Transverse colon (tissue), 4 donors: ENCODE data around the gene MAPKAP1.

ENCODE experiments used
- CTCF ChIP-seq, 5 experiments: fragments of 200-600 bp in 3 of 5; fragments of 450-650 bp in 2 of 5; sonication (generic) in 3 of 5; IDR thresholded peaks; 1 replicate in 2 of 5; 2 replicates in 3 of 5; pipeline ENCODE4 v1.5.1; 2016 to 2017; ENCODE audit warnings: antibody characterized with exemption in 5 of 5, inconsistent platforms in 3 of 5, mild to moderate bottlenecking in 2 of 5, moderate library complexity in 1 of 5
- EP300 ChIP-seq: sonication (generic); formaldehyde crosslinking; IDR thresholded peaks from one replicate; pipeline ENCODE4 v1.6.1; 2017; ENCODE audit warnings: antibody characterized with exemption, low read depth
- POLR2A ChIP-seq: fragments of 450-650 bp; IDR thresholded peaks from one replicate; pipeline ENCODE4 v1.6.1; 2016; ENCODE audit warnings: antibody characterized with exemption, mild to moderate bottlenecking, moderate library complexity
- POLR2AphosphoS5 ChIP-seq, 3 donors: sonication (generic); formaldehyde crosslinking; IDR thresholded peaks; one replicate each; pipeline ENCODE4 v1.6.1; 2016; ENCODE audit warnings: antibody characterized with exemption in 3 of 3

- no peak for TF ChIP-seq POLR2AphosphoS5 (IDR thresholded peaks at IDR 0.05)
- no peak for TF ChIP-seq CTCF (IDR thresholded peaks at IDR 0.05)
- no peak for TF ChIP-seq POLR2A
- TF ChIP-seq EP300, result no peak
Measured at GRCh38 chr9:125421591-125422181, 285.3 kb downstream of the MAPKAP1 start.
